ENCODE data around the gene LRRC71. TPM values are rescaled to one million over a fixed set of nuclear protein-coding genes. Genes with fewer than 3 reads are reported as not detected.

LRRC71 gene
- total RNA-seq, 4 donors from 2014 or later, result not detected

- H3K36me3 ChIP-seq, result peaks cover 54 to 57% of the 10 kb centered on the region in 2 donors
- TF ChIP-seq POLR2A (IDR thresholded peaks at IDR 0.05) (no peak), CTCF (IDR thresholded peaks at IDR 0.05) (no peak)
- H3K9me3 ChIP-seq, result no peaks in the 10 kb centered on the region
- DNase-seq, result no peak
- no peaks in the 10 kb centered on the region for H3K4me1 ChIP-seq
- no peaks in the 10 kb centered on the region for H3K27me3 ChIP-seq
- no peak overlapping the region for H3K27ac ChIP-seq
- no peak overlapping the region for H3K4me3 ChIP-seq (replicated peaks in 1 of 3)
- WGBS, 2 donors, result 91 to 94% methylated on average over 7 of the region's 13 CpGs
- intact Hi-C loops (cut with DNase I), result no loop called here
These were observed 19.4 kb downstream of the LRRC71 start for GRCh38 chr1:156939786-156940334.

GRCh38 chr1:156941675-156942074, 21.2 kb downstream of the LRRC71 start:
- Histone ChIP-seq H3K9me3 (no peaks in the 10 kb centered on the region), H3K36me3 (peaks cover 58 to 73% of the 10 kb centered on the region in 2 donors), H3K27me3 (no peaks in the 10 kb centered on the region), H3K4me1 (peaks cover 0 to 5% of the 10 kb centered on the region in 2 donors), H3K4me3 (replicated peaks in 1 of 3) (no peak overlapping the region), H3K27ac (no peak overlapping the region)
- WGBS, 2 donors, result 90 to 93% methylated on average over 9 to 10 of the region's 10 CpGs
- DNase-seq, result no peak
- intact Hi-C loops (cut with DNase I), result no loop called here
- TF ChIP-seq CTCF (IDR thresholded peaks at IDR 0.05), result no peak
- no peak for TF ChIP-seq POLR2A (IDR thresholded peaks at IDR 0.05)

GRCh38 chr1:156942176-156942575, 21.7 kb downstream of the LRRC71 start:
- 81 to 84% methylated on average over 3 of the region's 3 CpGs for WGBS, 2 donors
- intact Hi-C loops (cut with DNase I), result no loop called here
- Histone ChIP-seq H3K36me3 (peaks cover 62 to 76% of the 10 kb centered on the region in 2 donors), H3K4me3 (replicated peaks in 1 of 3) (no peak overlapping the region), H3K4me1 (peaks cover 0 to 5% of the 10 kb centered on the region in 2 donors), H3K27ac (no peak overlapping the region), H3K27me3 (no peaks in the 10 kb centered on the region), H3K9me3 (no peaks in the 10 kb centered on the region)
- TF ChIP-seq CTCF (IDR thresholded peaks at IDR 0.05) (no peak), POLR2A (IDR thresholded peaks at IDR 0.05) (no peak)
- DNase-seq, result no peak

GRCh38 chr1:156942576-156942975, 22.1 kb downstream of the LRRC71 start:
- H3K36me3 ChIP-seq, result peaks cover 62 to 76% of the 10 kb centered on the region in 2 donors
- intact Hi-C loops (cut with DNase I), result no loop called here
- no peak overlapping the region for H3K27ac ChIP-seq
- H3K4me3 ChIP-seq (replicated peaks in 1 of 3), result no peak overlapping the region
- no peak for DNase-seq
- no peak for TF ChIP-seq POLR2A (IDR thresholded peaks at IDR 0.05)
- TF ChIP-seq CTCF (IDR thresholded peaks at IDR 0.05), result no peak
- H3K27me3 ChIP-seq, result no peaks in the 10 kb centered on the region
- WGBS, 2 donors, result 90 to 93% methylated on average over 7 of the region's 7 CpGs
- H3K9me3 ChIP-seq, result no peaks in the 10 kb centered on the region
- peaks cover 0 to 5% of the 10 kb centered on the region in 2 donors for H3K4me1 ChIP-seq

- Histone ChIP-seq H3K4me1 (peaks cover 0 to 5% of the 10 kb centered on the region in 2 donors), H3K27me3 (no peaks in the 10 kb centered on the region), H3K36me3 (peaks cover 64 to 78% of the 10 kb centered on the region in 2 donors), H3K9me3 (no peaks in the 10 kb centered on the region), H3K27ac (no peak overlapping the region), H3K4me3 (replicated peaks in 1 of 3) (no peak overlapping the region)
- WGBS, 2 donors, result 88 to 90% methylated on average over 1 to 2 of the region's 3 CpGs
- TF ChIP-seq POLR2A (IDR thresholded peaks at IDR 0.05), result no peak
- TF ChIP-seq CTCF (IDR thresholded peaks at IDR 0.05), result no peak
- intact Hi-C loops (cut with DNase I), result no loop called here
- no peak for DNase-seq
These were observed 23.3 kb downstream of the LRRC71 start for GRCh38 chr1:156943756-156944155.
